Colonic mucosa (tissue), 4 donors: Measurements from ENCODE around the gene OR5H1. TPM values are rescaled to one million over a fixed set of nuclear protein-coding genes. Genes with fewer than 3 reads are reported as not detected.
"Not testable (repeated sequence)": the region's sequence is repeated elsewhere in the genome, so short reads cannot be mapped to it uniquely, and the experiment has no call there.

Source experiments
- DNase-seq: peaks from one replicate; pipeline ENCODE4 v3.0.0-alpha.2; 2020
- H3K27ac ChIP-seq: fragments of 200-600 bp; one replicate; pipeline ENCODE4 v1.8.0; 2021
- H3K27me3 ChIP-seq: fragments of 200-600 bp; one replicate; pipeline ENCODE4 v1.8.0; 2021
- H3K36me3 ChIP-seq: fragments of 200-600 bp; one replicate; pipeline ENCODE4 v1.8.0; 2021
- H3K4me1 ChIP-seq: fragments of 200-600 bp; one replicate; pipeline ENCODE4 v1.8.0; 2021; ENCODE audit warnings: mild to moderate bottlenecking
- H3K4me3 ChIP-seq: fragments of 200-600 bp; one replicate; pipeline ENCODE4 v1.8.0; 2021
- H3K9ac ChIP-seq, 2 donors: one replicate each; pipeline ENCODE4 v1.7.0; 2013; ENCODE audit warnings: control low read depth in 2 of 2, low read depth in 2 of 2, low read length in 2 of 2
- H3K9me3 ChIP-seq: fragments of 200-600 bp; one replicate; pipeline ENCODE4 v1.8.0; 2021
- intact Hi-C: fragments of 100-400 bp; cut with DNase I; formaldehyde crosslinking; loops from one replicate; pipeline ENCODE4 v1.14.1; 2022
- total RNA-seq, 2 donors: library from RNA; stranded (reverse); fragmentation: NEBNext Ultra II Directional in 1 of 2; extraction: Animal tissue kit (Norgen Biotek cat#: 25700) in 1 of 2; gene quantifications; one replicate each; pipeline ENCODE4 v1.2.1, GENCODE V29; 2021
- TF ChIP-seq, protein P1 (sequence below): fragments of 200-600 bp; IDR thresholded peaks from one replicate; pipeline ENCODE4 v1.8.0; 2022; ENCODE audit warnings: antibody characterized with exemption, mild to moderate bottlenecking
- donor health status: healthy.
- donor health status: DM: no; HTN: no; CAD: no.
- donor health status: DM: no; HTN: no; CAD: no.

The OR5H1 gene
- total RNA-seq, 2 donors from 2014 or later = not detected

DNA sequence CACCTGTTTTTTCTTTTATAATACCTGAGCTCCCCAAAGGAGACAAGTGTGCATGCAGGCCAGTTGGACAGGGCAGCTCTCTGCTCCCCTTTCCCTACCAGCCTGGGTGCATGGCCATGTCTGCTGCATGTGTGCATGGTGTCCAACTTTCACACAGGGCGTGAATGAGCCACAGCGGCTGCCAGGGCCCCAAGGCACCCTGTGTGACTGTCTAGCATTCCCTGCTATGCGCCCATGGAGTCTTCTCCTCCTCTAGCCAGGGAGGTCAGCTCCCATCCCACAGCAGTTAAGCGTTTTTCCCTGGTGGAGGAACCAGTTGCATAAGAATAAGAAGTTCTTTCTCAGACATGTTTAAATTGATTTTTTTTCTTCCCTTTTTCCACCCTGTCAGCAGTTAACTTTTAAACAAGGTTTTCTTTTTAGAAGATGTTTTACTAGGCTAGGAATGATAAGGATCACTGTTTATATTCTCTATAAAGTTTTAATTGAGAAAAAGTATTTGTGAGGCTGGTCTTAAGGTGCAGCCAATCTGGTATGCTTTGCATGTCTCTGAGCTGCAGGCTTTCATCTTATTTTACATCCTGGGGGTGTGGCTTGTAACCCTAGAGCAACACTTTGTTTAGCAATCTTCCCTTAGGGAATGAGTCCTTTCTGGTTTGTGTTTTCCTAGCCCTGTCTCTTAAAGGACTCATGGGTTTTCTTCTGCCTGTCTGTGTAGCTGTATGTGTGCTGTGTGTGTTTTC is 20.5 kb upstream of the OR5H1 start:
- H3K36me3 ChIP-seq = no peaks in the 10 kb centered on the region
- no peak for DNase-seq
- H3K4me1 ChIP-seq = no peaks in the 10 kb centered on the region
- H3K9me3 ChIP-seq = no peaks in the 10 kb centered on the region
- no peak overlapping the region for H3K4me3 ChIP-seq
- no peak overlapping the region for H3K27ac ChIP-seq
- intact Hi-C loops = no loop called here
- H3K9ac ChIP-seq = no peak overlapping the region
- TF ChIP-seq, protein P1, sequence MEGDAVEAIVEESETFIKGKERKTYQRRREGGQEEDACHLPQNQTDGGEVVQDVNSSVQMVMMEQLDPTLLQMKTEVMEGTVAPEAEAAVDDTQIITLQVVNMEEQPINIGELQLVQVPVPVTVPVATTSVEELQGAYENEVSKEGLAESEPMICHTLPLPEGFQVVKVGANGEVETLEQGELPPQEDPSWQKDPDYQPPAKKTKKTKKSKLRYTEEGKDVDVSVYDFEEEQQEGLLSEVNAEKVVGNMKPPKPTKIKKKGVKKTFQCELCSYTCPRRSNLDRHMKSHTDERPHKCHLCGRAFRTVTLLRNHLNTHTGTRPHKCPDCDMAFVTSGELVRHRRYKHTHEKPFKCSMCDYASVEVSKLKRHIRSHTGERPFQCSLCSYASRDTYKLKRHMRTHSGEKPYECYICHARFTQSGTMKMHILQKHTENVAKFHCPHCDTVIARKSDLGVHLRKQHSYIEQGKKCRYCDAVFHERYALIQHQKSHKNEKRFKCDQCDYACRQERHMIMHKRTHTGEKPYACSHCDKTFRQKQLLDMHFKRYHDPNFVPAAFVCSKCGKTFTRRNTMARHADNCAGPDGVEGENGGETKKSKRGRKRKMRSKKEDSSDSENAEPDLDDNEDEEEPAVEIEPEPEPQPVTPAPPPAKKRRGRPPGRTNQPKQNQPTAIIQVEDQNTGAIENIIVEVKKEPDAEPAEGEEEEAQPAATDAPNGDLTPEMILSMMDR = no peak
- no peaks in the 10 kb centered on the region for H3K27me3 ChIP-seq

DNA sequence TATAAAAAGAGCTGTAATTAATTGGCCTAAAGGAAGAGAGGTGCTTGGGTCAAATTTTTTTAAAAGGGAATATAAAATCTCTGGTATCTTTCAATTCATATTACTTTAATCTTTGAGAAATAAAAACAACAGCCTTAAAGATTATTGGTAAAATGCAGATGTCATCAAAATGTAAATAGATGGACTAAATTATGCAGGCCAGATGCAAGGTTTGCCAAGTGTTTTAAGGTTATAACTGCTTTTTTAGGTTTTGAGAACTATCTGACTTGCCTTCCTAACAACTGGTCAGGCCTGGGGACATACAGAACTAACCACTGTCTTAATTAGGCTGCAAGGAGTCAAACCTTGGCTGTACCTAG is 20.0 kb upstream of the OR5H1 start:
- Histone ChIP-seq H3K9ac (no peak overlapping the region), H3K9me3 (no peaks in the 10 kb centered on the region), H3K36me3 (no peaks in the 10 kb centered on the region), H3K27me3 (no peaks in the 10 kb centered on the region), H3K4me3 (no peak overlapping the region), H3K4me1 (no peaks in the 10 kb centered on the region), H3K27ac (no peak overlapping the region)
- intact Hi-C loops = no loop called here
- DNase-seq = no peak
- TF ChIP-seq, protein P1 = no peak

DNA sequence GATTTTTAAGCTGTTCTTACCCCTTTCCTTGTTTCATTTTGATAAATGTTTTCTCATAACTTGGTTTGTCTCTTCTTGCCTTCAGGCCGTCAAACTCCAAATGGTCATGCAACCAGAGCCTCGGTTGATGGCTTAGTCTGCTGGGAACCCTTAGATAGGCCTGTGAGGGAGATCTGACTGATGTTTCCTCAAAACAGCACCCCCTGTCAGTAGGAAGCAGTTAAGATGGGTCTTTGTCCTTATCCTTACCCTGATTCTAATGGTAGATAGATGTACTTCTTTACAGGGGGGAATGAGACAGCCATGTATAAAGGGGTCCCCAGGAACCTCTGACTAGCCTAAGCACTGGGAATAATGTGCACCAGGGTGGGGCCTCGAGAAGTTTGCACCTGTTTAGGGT is 16.3 kb upstream of the OR5H1 start:
- no peak overlapping the region for H3K4me3 ChIP-seq
- H3K4me1 ChIP-seq = no peaks in the 10 kb centered on the region
- intact Hi-C loops = no loop called here
- no peaks in the 10 kb centered on the region for H3K27me3 ChIP-seq
- H3K9me3 ChIP-seq = no peaks in the 10 kb centered on the region
- H3K36me3 ChIP-seq = no peaks in the 10 kb centered on the region
- H3K9ac ChIP-seq = no peak overlapping the region
- TF ChIP-seq, protein P1 = no peak
- no peak overlapping the region for H3K27ac ChIP-seq
- no peak for DNase-seq

DNA sequence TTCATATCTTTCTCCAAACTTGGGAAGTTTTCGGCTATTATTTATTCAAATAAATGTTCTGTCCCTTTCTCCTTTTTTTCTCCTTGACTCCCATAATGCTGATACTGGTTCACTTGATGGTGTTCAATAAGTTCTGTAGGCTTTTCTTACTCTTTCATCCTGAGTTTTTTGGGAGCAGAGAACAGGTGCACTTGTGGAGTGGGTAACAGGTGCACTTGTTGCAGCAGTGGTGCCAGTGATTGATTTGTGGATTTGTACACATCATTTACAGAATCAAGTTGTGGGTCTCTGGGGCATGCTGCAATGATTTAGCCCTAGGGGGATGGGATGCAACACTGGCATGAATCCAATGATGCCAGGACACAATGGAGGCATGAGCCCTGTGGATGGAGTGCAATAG is 14.8 kb upstream of the OR5H1 start:
- DNase-seq = no peak
- no peak overlapping the region for H3K9ac ChIP-seq
- intact Hi-C loops = no loop called here
- H3K9me3 ChIP-seq = no peaks in the 10 kb centered on the region
- H3K27me3 ChIP-seq = no peaks in the 10 kb centered on the region
- no peak overlapping the region for H3K27ac ChIP-seq
- no peak overlapping the region for H3K4me3 ChIP-seq
- TF ChIP-seq, protein P1 = no peak
- H3K36me3 ChIP-seq = no peaks in the 10 kb centered on the region
- no peaks in the 10 kb centered on the region for H3K4me1 ChIP-seq

GRCh38 chr3:98136631-98137030 is 6.1 kb downstream of the OR5H1 start:
- Histone ChIP-seq H3K4me3 (no peak overlapping the region), H3K9ac (no peak overlapping the region), H3K27me3 (no peaks in the 10 kb centered on the region), H3K36me3 (no peaks in the 10 kb centered on the region), H3K4me1 (no peaks in the 10 kb centered on the region), H3K9me3 (no peaks in the 10 kb centered on the region), H3K27ac (no peak overlapping the region)
- TF ChIP-seq, protein P1 = no peak
- no peak for DNase-seq
- intact Hi-C loops = no loop called here

- intact Hi-C loops, DNase-seq, H3K27ac ChIP-seq, H3K4me3 ChIP-seq, H3K36me3 ChIP-seq, H3K9me3 ChIP-seq, H3K4me1 ChIP-seq, H3K9ac ChIP-seq, H3K27me3 ChIP-seq: not testable (repeated sequence)
Measured at GRCh38 chr3:98137826-98138557, 7.5 kb downstream of the OR5H1 start.
